PC-9 (cell line): ENCODE data around the gene SMIM38.

Source experiments
- EZH2 ChIP-seq: fragments of 200-600 bp; sonication (generic); IDR thresholded peaks from 2 replicates; pipeline ENCODE4 v1.8.0; 2017; ENCODE audit warnings: antibody characterized with exemption, low read depth
- TF ChIP-seq, protein P1 (sequence below): fragments of 200-600 bp; sonication (generic); conservative IDR thresholded peaks from 2 replicates; pipeline ENCODE4 v1.6.1; 2017; ENCODE audit warnings: mixed run types, antibody characterized with exemption, mild to moderate bottlenecking, moderate library complexity

- TF ChIP-seq, protein P1, sequence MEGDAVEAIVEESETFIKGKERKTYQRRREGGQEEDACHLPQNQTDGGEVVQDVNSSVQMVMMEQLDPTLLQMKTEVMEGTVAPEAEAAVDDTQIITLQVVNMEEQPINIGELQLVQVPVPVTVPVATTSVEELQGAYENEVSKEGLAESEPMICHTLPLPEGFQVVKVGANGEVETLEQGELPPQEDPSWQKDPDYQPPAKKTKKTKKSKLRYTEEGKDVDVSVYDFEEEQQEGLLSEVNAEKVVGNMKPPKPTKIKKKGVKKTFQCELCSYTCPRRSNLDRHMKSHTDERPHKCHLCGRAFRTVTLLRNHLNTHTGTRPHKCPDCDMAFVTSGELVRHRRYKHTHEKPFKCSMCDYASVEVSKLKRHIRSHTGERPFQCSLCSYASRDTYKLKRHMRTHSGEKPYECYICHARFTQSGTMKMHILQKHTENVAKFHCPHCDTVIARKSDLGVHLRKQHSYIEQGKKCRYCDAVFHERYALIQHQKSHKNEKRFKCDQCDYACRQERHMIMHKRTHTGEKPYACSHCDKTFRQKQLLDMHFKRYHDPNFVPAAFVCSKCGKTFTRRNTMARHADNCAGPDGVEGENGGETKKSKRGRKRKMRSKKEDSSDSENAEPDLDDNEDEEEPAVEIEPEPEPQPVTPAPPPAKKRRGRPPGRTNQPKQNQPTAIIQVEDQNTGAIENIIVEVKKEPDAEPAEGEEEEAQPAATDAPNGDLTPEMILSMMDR: no peak
- TF ChIP-seq EZH2: no peak
These were observed 33.3 kb downstream of the SMIM38 start for GRCh38 chr11:69189059-69189458.
